Measurements from ENCODE around the gene SPATA31C1.

- no peak for TF ChIP-seq POLR2AphosphoS5 (IDR thresholded peaks at IDR 0.05; ENCODE audit: low read depth, low read length)
- no peak for TF ChIP-seq TAF1 (IDR thresholded peaks at IDR 0.05; ENCODE audit: borderline replicate concordance, insufficient read depth, low read length)
- no peak for TF ChIP-seq REST (IDR thresholded peaks at IDR 0.05; ENCODE audit: insufficient read depth in 1 of 2, low read depth in 2 of 2, low read length in 2 of 2)
- TF ChIP-seq FOXP2 (optimal IDR thresholded peaks at IDR 0.05; ENCODE audit: borderline replicate concordance, extremely low read depth, extremely low read length, insufficient read depth) = no peak
- TF ChIP-seq SIN3A (IDR thresholded peaks at IDR 0.05; ENCODE audit: borderline replicate concordance, insufficient read depth, low read length) = no peak
Measured at GRCh38 chr9:87959916-87960581, 42.3 kb downstream of the SPATA31C1 start.

Data from PFSK-1 (cell line).